Hematopoietic multipotent progenitor cell treated with erythropoietin and hydrocortisone succinate and interleukin-3 and kit ligand, for 8 days (in vitro differentiated cells): ENCODE results near the gene RHEB.
A peak's percentile ranks its signal among the peaks of the same experiment; 100 is the strongest.

Experiments
- DNase-seq: peaks from one replicate; pipeline ENCODE4 v3.0.0-alpha.2; 2015

Gene RHEB

GRCh38 chr7:151430391-151431205 lies 89.1 kb downstream of the RHEB start:
- DNase-seq = no peak

DNA sequence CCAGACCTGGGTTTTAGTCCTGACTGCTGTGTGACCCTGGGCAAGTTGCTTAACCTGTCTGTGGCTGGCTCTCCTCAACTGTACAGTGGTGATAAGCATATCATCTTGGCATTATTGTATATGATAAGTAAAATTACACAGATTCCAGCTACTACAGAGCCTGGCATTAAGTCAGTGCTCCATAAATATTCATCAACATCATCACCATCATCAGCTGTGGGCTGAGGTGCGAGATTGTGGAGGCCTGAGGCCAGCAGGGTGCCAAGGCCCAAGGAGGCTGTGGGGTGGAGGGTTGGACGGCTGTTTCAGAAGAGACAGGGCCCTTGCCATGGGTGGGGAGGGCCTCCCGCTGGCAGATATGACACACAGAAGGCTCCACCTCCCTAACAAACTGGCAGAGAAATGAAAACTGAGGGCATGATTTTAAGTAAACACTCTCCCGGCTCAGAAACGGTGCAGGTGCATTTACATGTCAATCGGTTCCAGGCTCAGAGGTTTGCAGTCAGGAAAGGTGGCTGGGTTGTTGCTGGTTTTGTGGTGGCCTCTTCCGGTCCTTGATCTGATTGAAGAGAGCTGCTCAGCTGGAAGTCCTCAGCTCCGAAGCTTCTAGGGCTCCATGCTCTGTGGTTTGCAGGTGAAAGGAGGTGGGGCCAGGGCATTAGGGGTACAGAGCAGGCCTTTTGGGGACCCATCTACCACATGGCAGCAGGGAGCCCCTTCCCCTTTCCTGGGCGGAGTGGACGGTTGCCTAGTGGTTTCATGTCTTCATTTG lies 89.9 kb downstream of the RHEB start:
- peak; percentile 26 for DNase-seq

DNA sequence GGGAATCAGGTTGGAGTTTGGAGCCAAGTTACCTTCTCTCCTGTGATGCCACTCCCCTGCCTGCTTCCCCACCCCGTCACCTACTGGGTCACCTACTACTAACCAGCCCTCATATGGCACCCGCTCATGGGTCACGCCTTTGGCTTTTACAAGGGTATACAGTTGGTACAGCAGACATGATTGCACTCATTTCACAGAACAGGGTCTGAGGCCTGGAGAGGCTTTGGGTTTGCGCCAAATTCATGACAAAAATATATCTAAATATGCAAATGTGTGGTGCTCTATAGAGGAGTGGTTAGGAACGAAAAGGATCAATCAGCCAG lies 90.5 kb downstream of the RHEB start:
- DNase-seq = no peak

DNA sequence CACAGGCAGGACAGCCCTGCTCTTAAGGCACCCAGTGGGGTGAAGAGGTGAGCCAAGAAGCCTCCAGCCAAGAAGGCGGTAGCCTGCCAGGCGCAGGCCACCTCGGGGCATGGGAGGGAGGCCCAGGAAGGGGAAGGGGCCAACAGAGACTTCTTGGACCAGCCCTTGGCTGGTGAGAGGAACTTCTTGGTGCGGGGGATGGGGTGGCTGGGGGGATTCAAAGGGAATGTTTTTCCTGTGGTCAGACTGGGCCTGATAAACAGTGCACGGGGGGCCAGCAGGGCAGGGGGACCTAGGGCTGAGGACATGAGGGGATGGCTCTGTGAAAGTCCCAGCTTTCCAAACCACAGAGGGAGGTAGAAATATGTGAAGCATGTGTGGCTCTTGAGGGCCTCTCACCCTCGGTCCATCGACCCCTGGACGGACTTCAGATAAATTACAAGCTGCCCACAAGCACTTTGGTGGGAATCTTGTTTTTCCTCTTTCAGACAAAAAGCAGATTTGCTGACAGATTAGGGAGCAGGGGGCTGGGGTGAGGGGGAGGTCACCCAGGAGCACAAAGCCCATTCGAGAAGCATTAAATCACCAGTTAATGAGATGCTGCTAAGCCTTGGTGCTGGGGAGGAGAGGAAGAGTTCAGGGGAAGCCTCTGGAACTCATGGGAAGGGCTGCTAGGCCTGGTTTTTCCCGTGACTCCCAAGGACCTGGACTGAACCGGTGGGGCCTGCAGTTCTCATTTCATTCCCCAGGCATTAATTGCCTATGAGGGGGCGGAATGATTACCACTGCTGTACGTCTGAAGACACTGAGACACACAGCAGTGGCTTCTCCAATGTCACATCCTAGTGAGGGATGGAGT lies 91.1 kb downstream of the RHEB start:
- no peak for DNase-seq

GRCh38 chr7:151427705-151428377 lies 91.9 kb downstream of the RHEB start:
- no peak for DNase-seq

DNA sequence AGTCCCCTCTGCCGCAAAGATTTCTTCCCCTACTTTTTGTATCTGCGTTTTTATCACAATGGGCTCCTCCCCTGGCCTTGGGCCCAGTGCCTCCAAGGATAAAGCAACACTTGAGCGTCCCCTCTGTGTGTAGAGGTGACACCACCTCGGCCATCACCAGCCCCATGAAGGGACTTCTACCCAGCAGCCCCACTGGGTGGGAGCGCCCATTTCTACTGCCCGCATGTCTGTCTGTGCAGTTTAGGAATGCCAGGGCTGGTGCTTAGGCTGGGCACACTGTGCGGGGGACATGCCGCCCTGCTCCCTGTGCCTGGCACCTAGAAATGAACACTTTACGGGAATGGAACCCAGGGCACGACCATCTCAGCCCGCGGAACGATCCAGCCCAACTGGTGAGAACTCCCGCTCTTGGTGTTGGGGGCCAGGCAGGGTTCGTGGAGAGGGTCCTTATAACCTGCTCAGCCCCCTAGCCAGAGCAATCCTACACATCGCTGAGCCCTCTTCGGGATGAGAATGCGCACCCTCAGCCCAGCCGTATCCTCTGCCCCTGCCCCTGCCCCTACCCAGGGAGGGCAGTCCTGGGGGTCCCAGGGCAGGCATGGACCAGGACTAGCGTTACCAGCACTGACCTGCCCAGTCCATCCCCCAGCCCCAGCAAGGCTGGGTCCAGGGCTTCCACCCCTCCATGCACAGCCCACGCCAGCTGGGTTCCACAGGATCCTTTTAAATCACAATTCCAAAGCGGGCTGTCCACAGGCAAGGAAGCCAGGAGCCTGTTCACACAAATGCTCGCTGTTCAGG lies 92.6 kb downstream of the RHEB start:
- no peak for DNase-seq

GRCh38 chr7:151426441-151426903 lies 93.2 kb downstream of the RHEB start:
- DNase-seq = no peak

GRCh38 chr7:151425670-151426440 lies 93.8 kb downstream of the RHEB start:
- DNase-seq = no peak

DNA sequence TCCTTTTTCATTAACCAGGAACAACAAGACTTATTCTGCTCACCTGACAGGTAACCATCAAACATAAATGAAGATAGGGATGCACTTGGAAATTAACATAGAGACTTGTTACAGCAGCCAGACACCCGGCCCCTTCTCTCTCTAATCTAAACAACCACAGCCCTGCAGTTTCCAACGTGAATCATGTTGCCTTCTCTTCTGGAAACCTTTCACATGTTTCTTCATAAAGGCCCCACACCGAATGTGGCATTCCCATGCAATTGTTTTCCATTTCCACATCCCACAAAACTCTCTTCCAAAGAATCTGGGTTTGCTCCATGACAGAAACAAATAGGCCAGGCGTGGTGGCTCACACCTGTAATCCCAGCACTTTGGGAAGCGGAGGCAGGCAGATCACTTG lies 94.9 kb downstream of the RHEB start:
- no peak for DNase-seq

DNA sequence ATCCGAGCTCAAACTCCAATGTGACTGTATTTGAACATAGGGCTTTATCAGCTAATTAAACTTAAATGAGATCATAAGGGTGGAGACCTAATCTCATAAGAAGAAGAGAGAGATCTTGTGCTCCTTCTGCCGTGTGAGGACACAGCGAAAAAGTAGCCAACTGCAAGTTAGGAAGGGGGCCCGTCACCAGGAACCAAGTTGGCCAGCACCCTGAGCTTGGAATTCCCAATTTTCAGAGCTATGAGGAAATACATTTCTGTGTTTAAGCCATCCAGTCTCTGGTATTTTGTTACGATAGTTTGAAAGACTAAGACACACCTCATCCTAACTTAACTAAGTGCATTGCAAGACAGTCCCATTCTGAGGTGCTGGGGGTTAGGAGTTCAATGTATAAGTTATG lies 95.8 kb downstream of the RHEB start:
- no peak for DNase-seq

DNA sequence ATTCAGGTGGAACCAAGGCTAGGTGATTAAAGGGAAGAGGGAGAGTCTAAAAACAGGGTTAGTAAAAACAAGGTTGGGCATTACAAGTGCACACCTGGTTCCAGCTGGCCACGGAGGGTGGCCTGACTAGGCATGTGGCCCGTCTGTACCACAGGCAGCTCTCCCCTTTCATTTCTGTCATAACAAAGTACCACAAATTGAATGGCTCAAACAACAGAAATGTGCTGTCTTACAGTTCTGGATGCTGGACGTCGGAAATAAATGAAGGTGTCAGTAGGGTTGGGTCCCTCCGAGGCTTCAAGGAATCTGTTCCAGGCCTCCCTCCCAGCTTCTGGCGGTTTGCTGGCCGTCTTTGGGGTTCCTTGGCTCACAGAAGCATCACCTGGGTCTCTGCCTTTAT lies 96.5 kb downstream of the RHEB start:
- DNase-seq = no peak

- no peak for DNase-seq
Observed at GRCh38 chr7:151422212-151422611, 97.5 kb downstream of the RHEB start.

DNA sequence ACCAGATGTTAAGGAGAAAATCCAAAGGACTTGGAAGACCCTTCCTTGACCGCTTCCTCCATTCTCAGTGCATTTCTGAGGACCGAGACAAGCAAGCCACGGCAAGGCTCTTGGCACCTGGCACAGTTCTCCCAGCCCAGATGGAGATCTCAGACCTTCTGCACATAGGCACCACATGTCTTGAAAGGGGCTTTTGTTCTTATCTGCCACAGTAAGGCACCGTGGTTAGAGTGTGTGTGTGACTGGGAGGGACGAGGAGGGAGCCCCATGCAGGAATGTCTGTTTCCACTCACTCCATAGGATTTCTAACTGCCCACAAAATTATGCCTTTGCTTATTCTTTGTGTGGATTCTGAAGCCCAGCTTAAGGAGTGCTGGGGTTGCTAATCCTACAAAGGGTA lies 99.6 kb downstream of the RHEB start:
- DNase-seq = no peak

DNA sequence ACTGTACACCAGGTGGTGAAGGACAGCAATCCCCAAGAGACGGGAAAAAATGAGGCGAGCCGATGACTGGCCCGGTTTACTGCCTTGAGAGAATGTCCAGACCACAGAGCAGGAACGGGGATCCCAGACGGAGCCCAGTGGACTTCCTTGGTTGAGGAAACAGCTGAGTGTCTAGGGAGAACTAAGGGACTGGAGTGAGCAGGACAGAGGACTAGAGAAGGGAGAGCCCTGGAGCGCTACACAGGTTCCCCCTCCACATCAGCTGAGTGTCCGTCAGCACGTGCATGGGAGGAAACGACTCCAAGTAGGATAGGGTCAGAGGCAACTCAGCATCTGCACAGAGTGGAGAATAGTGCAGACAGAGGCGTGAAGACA lies 102.8 kb downstream of the RHEB start:
- DNase-seq = no peak

GRCh38 chr7:151416112-151416940 lies 103.4 kb downstream of the RHEB start:
- DNase-seq = no peak
